ENCODE measurements around the gene MYCBP2. TPM values are rescaled to one million over a fixed set of nuclear protein-coding genes. Genes with fewer than 3 reads are reported as not detected.
A peak's percentile ranks its signal among the peaks of the same experiment; 100 is the strongest.
"Not testable (repeated sequence)": the region's sequence is repeated elsewhere in the genome, so short reads cannot be mapped to it uniquely, and the experiment has no call there.

Gene MYCBP2
- total RNA-seq, 1 experiment from 2014 or later: 31.2 TPM

DNA sequence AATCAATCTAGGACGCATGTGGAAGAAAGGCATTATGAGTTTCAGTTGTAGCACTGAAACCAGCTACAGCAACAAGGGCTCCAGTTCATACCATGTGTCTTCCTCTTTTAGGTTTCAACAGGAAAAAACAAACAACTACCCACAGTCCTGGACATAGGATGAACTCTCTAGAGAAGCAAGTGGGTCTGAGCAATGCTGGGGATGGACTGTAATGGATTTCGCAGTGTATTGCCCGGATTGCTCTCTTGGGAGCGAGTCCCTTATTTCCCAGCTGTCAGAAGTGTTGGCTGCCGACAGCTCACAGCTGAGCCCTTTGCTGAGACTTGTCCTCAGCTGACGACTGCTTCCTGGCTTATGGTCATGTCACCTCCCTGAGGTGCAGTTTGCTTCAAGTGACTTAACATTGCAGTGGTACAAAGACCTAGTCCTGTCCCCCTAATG is 12.1 kb upstream of the MYCBP2 start:
- no peak for DNase-seq (ENCODE audit: low read depth)

DNA sequence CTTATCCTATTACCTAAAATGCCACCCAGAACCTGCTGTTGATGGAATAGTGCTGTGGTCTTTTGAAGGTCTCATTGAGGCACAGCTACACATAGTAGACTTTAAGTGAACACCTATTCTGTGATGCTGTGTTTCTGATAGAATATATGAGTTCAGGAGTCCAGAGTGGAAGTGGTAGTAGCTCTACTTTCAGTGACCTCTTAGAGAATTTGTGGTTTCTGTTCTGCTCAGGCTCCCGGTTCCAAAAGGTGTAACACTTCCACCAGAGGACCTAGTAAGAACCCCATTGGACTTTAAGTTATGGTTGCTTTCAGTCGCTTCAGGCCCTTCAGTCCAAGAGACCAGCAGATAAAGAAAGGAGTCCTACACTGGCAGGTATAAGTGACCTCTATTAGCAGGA is 11.4 kb upstream of the MYCBP2 start:
- DNase-seq (ENCODE audit: low read depth): no peak

GRCh38 chr13:77337159-77337558 is 10.3 kb upstream of the MYCBP2 start:
- no peak for DNase-seq (ENCODE audit: low read depth)

GRCh38 chr13:77335543-77335942 is 8.6 kb upstream of the MYCBP2 start:
- DNase-seq (ENCODE audit: low read depth): no peak

DNA sequence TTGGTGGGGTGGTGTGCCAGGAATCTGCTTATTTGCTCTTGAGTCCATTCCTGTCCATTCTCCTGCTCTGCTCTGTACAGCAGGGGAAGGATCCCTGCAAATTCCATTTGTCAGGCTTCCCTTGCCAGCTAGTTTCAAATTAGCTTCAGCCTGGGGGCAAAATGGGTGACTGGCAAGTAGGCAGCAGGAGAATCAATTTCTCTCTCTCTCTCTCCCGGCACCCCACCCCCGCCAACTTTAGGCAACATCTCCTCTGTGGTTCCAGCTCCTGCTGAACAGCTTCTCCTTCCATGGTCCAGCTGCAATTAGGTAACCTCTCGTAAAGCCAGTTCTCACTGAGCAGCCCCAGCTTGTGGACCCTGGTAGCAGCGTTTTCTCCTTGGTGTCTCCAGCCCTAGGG is 6.7 kb upstream of the MYCBP2 start:
- peak; percentile 24 for DNase-seq (ENCODE audit: low read depth)

GRCh38 chr13:77331421-77331820 is 4.5 kb upstream of the MYCBP2 start:
- no peak for DNase-seq (ENCODE audit: low read depth)

DNA sequence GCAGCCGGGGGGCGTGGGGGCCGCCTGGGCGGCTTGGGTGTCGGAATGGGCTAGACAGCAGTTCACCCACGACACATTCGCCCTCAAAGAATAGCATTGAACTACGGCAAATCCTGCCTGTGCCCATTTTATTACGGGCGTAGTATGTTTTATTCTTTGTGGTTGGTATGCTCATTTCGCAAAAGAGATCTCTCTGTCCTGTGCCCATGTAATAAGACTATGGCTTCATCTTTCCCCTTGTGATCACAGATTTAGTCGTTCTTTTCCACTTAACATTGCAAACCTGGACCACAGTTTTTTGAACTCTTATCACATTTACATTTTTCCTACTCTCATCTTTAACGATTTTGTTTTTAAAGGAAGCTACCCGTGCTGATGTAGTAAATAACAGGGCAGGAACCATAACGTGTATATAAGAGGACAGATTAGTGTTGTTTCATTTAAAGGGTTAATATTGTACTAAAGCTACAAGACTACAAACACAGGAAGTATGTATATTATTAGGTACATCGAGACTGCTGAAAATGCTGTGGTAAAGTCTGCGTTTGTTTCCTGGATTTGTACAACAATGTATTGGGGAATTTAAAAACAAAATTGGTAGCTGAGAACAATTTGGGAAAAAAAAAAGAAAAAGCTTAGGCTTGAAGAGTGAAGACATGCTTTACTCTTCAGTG is 3.2 kb upstream of the MYCBP2 start:
- no peak for DNase-seq (ENCODE audit: low read depth)

- DNase-seq (ENCODE audit: low read depth): peak; percentile 96
Measured at GRCh38 chr13:77329133-77329910, 2.4 kb upstream of the MYCBP2 start.

GRCh38 chr13:77328819-77329132 is 1.9 kb upstream of the MYCBP2 start:
- no peak for DNase-seq (ENCODE audit: low read depth)

DNA sequence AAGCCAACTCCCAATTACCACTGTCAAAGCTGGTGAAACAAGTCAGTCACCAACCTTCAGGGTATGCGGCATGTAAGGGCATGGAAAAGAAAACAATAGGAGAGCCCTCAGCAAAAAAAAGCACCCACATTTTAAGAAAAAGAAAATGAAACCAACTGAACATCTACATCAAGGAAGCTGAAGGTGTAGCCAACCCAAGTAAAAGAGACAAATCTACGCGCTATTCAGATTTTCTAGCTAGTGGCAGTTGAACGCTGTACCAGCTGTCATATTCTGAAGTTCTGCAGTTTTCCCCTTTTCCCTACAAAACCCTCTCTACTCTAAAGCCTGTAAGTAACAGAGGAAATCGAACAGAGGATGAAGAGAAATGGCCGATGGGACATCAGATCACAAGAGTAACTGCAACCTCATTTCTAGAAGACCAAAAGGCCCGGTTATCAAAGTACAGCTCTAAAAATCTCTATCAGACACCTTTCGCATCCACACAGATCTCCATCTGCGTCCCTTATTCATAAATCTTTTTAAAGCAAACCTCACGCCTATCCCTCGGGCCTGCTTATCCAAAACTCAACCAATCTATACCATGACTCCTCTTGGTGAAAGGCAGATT is 1.4 kb downstream of the MYCBP2 start:
- DNase-seq (ENCODE audit: low read depth): peak; percentile 34

GRCh38 chr13:77323858-77324257 is 3.0 kb downstream of the MYCBP2 start:
- DNase-seq (ENCODE audit: low read depth): no peak

- no peak for DNase-seq (ENCODE audit: low read depth)
Measured at GRCh38 chr13:77319536-77319935, 7.4 kb downstream of the MYCBP2 start.

- no peak for DNase-seq (ENCODE audit: low read depth)
Measured at GRCh38 chr13:77318741-77319140, 8.2 kb downstream of the MYCBP2 start.

- DNase-seq (ENCODE audit: low read depth): no peak
Measured at GRCh38 chr13:77316430-77316829, 10.5 kb downstream of the MYCBP2 start.

DNA sequence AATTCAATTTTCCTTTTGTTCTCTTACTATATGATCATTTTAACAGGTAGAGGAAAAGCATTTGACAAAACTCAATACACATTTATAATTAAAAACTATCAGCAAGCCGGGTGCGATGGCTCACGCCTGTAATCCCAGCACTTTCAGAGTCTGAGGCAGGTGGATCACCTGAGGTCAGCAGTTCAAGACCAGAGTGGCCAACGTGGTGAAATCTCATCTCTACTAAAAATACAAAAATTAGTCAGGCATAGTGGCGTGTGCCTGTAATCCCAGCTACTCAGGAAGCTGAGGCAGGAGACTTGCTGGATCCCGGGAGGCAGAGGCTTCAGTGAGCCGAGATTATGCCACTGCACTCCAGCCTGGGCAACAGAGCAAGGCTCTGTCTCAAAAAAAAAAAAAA is 11.4 kb downstream of the MYCBP2 start:
- DNase-seq (ENCODE audit: low read depth): not testable (repeated sequence)

DNA sequence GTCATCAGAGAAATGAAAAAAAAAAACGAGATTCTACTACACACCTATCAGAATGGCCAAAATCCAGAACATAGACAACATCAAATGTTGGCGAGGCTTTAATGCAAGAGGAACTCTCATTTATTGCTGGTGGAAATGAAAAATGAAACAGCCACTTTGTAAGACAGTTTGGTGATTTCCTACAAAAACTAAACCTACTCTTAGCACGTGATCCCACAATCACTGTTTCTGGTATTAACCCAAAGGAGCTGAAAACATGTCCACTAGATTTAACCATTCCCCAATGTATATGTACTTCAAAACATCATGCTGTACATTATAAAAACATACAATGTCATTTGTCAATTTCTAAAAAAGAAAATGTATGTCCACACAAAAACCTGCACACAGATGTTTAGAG is 13.0 kb downstream of the MYCBP2 start:
- DNase-seq (ENCODE audit: low read depth): no peak

GRCh38 chr13:77312311-77312710 is 14.6 kb downstream of the MYCBP2 start:
- no peak for DNase-seq (ENCODE audit: low read depth)

- no peak for DNase-seq (ENCODE audit: low read depth)
Measured at GRCh38 chr13:77310579-77311279, 16.2 kb downstream of the MYCBP2 start.

- DNase-seq (ENCODE audit: low read depth): no peak
Measured at GRCh38 chr13:77310161-77310560, 16.7 kb downstream of the MYCBP2 start.

DNA sequence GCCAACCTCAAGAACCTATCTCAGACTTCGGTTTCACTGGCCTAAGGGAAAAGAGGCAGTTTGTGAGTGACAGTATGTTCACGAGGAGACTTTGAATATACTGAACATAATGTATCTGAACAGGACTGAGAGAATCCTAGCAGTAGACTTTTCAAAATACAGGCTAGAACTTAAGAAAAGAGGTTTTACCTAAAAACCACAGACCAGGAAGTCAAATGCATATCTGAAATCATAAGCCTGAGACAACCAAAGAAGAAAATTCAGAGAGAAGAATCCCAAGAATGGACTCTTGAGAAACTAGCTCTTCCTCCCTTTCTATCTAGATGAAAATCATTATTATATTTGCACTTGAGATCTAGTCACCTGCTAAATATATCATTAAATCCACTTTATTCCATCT is 17.6 kb downstream of the MYCBP2 start:
- no peak for DNase-seq (ENCODE audit: low read depth)

- no peak for DNase-seq (ENCODE audit: low read depth)
Measured at GRCh38 chr13:77306458-77306857, 20.4 kb downstream of the MYCBP2 start.

- no peak for DNase-seq (ENCODE audit: low read depth)
Measured at GRCh38 chr13:77305266-77305665, 21.6 kb downstream of the MYCBP2 start.
